Measurements from ENCODE around the gene RPS27L.
"Not testable (repeated sequence)": the region's sequence is repeated elsewhere in the genome, so short reads cannot be mapped to it uniquely, and the experiment has no call there.

Gene RPS27L

DNA sequence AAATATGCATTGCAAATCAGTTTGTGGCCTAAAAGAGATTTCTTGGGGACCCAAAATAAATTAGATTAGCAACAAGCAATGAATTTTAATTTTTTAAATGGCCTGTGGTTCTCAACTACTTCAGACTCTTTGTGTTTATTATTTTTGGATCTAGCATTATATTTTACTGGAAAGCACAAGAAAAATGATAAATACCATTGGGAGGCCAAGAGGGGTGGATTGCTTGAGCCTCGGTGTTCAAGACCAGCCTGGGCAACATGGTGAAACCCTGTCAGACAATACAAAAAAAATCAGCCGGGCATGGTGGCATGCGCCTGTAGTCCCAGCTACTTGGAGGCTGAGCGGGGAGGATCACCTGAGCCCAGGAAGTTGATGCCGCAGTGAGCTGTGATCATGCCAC, 22.0 kb downstream of the RPS27L start:
- DNase-seq, result no peak

- no peak for DNase-seq
Observed at GRCh38 chr15:63134245-63134985, 22.9 kb downstream of the RPS27L start.

DNA sequence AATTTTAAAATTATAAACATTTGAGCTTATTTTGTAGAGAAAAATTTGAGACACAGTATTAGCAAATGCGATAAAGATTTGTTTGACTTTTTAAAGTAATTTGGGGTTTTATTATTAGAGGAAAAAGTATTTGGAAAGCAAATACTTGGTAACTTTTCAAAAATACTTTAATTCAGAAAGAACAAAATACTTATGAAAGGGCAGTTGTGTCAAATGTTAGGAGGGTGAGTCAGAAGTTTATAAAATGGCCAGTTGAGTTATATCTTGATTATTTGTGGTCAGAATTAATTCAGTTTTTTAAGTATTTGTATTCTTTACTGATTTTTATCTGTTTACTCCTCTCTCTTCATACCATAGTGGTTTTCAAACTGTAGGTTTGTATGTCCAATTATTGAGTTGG, 23.5 kb downstream of the RPS27L start:
- DNase-seq, result no peak

GRCh38 chr15:63126726-63127125, 30.6 kb downstream of the RPS27L start:
- DNase-seq, result no peak

- no peak for DNase-seq
Observed at GRCh38 chr15:63124506-63124905, 32.8 kb downstream of the RPS27L start.

DNA sequence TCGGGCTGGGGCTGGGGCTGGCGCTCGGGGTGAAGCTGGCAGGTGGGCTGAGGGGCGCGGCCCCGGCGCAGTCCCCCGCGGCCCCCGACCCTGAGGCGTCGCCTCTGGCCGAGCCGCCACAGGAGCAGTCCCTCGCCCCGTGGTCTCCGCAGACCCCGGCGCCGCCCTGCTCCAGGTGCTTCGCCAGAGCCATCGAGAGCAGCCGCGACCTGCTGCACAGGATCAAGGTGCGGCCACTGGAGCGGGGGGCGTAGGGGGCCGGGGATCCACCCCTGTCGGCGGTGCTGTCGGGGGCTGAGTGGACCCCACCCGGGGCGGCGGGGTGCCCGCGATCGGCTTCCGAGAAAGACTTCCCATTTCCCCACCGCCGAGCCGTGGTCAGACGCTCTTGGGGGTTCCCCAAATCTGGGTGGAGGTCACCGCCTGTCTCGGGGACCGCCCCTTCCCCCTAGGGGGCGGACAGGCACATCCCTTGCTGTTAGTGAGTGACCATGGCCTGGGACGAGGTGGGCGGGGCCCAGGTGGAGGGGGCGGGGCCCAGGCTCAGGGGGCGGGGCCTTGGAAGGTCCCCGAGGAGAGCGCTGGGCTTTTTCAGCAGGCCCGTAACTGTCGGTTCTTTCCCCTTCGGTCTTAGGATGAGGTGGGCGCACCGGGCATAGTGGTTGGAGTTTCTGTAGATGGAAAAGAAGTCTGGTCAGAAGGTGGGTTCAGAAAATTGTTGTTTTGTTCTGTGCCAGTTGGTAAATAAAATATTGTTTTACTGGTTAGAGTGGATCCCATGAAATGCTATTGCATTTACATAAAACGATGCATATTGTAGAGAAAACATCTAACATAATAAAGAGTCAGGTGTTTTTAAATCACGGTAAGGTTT, 35.0 kb downstream of the RPS27L start:
- peak; percentile 67 for DNase-seq

DNA sequence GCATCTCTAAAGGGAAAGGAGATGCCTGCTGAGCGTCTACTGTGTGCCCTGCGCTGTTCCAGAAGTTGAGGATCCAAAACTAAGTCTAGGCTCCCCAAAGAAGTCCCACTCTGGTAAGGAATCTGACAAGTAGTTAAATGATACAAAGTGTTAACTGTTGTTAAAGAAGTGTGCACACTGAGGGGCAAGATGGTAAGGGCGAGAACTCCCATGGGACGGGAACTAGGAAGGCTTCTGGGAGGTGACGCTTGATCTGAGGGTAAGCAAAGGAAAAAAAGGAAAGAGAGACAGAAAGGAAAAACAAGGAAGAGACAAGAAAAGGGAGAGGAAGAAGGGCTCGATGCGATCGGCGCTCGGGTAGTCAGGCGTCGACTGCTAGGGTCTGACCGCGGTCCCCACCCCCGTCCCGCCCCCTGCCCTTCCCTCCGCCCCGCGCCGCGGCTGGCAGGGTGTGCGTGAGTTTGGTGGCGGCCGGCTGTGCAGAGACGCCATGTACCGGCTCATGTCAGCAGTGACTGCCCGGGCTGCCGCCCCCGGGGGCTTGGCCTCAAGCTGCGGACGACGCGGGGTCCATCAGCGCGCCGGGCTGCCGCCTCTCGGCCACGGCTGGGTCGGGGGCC, 35.8 kb downstream of the RPS27L start, which contains the start of gene LACTB:
Gene LACTB (plus strand): TSS at position 480 of the 620 bp plus-strand sequence. CDS start 11 bp downstream, at position 491.
- peak; percentile 73 for DNase-seq

DNA sequence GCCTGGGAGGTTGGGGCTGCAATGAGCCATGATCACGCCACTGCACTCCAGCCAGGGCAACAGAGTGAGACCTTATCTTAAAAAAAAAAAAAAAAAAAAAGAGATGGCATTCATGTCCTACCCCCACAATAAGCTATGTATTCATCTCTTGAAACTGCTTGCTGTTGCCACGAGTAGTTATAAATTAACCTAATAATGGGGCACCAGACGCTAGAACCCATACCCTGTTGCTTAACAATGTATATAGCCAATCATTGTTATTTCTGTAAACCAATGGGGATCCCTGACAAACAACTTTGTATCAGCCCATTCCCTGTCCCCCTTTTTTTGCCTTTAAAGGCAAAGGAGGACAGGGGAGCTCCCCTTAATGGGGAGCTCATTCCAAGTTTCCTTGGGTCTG, 38.4 kb downstream of the RPS27L start:
- DNase-seq, result no peak

GRCh38 chr15:63114465-63114864, 42.8 kb downstream of the RPS27L start:
- no peak for DNase-seq

DNA sequence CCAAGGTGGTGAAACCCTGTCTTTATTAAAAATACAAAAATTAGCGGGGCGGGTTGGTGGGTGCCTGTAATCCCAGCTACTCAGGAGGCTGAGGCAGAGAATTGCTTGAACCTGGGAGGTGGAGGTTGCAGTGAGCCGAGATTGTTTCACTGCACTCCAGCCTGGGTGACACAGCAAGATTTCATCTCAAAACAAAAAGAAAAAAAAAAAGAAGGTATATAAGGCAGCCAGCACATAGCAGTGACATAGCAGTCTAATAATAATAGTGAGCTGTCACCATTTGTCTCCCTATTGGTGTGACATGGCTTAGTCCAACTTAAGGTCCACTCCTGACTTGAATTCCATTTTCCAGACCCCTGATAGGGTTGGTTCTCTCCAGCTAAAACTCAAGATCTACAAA, 44.4 kb downstream of the RPS27L start:
- DNase-seq, result no peak

GRCh38 chr15:63111481-63111880, 45.8 kb downstream of the RPS27L start:
- DNase-seq, result no peak

DNA sequence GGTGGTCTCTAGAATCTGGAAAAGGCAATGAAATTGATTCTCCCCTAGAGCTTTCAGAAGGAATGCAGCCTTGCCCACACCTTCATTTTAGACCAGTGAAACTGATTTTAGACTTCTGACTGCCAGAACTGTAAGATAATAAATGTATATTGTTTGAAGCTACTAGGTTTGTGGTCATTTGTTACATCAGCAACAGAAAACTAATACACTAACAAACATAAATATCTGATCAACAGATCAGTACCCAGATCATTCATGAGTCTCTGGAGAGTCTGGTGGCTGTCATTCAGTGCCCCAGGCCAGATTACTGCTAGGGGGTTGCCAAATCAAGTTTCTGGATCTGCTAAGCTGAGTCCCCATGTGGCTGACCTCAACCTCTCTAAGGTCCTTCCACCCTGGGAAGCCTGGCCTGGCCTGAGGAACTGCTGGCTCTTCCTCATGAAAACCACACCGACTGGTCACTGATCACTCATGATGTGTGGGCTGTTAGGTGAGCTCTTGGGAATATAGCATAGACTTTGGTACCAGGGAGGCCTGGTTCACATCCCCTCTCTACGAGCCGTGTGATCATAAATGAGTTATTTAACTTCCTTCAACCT, 46.8 kb downstream of the RPS27L start:
- no peak for DNase-seq

- no peak for DNase-seq
Observed at GRCh38 chr15:63109920-63110319, 47.4 kb downstream of the RPS27L start.

- no peak for DNase-seq
Observed at GRCh38 chr15:63109498-63109897, 47.8 kb downstream of the RPS27L start.

- DNase-seq, result no peak
Observed at GRCh38 chr15:63107895-63108546, 49.3 kb downstream of the RPS27L start.

GRCh38 chr15:63105354-63105753, 51.9 kb downstream of the RPS27L start:
- not testable (repeated sequence) for DNase-seq

- DNase-seq, result no peak
Observed at GRCh38 chr15:63104727-63105126, 52.5 kb downstream of the RPS27L start.

- no peak for DNase-seq
Observed at GRCh38 chr15:63103416-63103815, 53.9 kb downstream of the RPS27L start.

GRCh38 chr15:63099581-63099980, 57.7 kb downstream of the RPS27L start:
- DNase-seq, result not testable (repeated sequence)

- DNase-seq, result not testable (repeated sequence)
Observed at GRCh38 chr15:63098901-63099300, 58.4 kb downstream of the RPS27L start.

Measured in activated effector memory CD4-positive, alpha-beta T cell treated with Interleukin-2 at 50 U/mL for 16 hours (primary cell).